Non-pigmented ciliary epithelial cell (primary cell): Measurements from ENCODE around the gene LCN10.
"Not testable (repeated sequence)": the region's sequence is repeated elsewhere in the genome, so short reads cannot be mapped to it uniquely, and the experiment has no call there.

Source experiments
- DNase-seq: peaks from one replicate; pipeline ENCODE4 v3.0.0-alpha.2; 2010; ENCODE audit warnings: low read depth

LCN10 gene

DNA sequence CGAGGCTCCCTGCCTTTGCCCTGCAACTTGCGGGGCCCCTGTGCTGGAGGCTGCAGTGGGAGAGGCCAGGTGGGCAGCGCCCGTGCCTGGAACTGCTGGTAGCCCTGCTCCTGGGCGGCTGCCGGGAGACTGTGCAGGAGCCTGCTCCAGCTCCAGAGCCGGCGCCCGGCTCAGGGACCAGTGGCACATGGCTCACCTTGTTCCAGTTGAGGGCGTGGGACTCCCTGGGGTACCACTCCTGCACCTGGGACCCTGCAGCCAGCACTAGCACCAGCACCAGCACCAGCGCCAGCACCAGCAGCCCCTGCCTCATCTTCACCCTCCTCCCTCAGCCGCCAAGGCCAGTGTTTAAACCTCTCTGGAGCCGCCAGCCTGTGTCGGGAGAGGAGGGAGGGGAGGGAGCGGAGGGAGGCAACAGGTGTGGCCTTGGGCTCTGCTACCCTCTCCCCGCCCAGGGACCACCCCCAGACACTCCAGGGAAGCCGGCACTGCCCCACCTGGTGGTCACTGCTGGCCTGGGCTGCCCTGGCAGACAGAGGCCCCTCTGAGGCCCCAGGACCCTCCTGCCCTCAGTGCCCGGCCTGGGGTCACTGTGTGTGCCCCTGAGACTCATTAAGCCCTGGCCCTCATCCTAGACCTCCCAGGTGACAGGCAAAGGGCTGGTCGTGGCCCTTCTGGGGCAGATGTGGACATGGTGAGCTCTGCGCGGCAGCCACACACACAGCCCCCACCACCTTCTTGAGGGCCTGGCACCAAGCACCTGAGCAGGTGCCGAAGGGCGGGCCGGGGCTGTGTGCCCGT is at the start of gene LCN10:
LCN10 (minus strand) TSS at position 350 of the 801 bp plus-strand sequence; CDS start at position 313, 37 bp downstream.
- DNase-seq = no peak

DNA sequence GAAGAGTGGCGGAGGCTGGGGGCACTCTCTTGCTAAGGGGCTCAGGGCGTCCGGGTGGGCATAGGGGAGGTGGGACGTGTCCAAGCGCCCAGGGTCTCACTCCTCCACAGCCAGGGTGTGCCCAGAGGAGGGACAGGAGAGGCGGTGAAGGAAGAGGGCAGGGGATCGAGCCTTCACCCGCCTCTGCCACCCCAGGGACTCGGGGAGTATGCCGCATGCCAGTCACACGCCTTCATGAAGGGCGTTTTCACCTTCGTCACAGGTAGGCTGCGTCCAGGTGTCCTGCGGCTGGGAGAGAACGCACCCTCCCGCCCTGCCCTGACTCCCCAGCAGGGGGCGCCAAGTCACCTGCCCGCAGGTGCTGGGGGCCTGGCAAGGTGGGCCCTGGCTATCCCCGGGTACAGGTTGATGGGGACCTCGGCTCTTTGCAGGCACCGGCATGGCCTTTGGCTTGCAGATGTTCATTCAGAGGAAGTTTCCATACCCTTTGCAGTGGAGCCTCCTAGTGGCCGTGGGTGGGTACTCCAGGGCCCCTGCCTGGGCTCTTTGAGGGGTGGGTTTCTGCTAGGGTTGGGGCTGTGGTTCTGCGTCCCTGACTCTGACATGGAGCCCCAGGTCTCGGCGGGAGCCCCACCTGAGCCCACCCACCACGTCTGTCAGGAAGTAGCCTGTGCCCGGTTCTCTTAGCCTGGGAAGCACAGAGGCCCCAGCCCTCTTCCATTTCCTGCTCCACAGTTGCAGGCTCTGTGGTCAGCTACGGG is 49.0 kb upstream of the LCN10 start:
- DNase-seq = no peak

DNA sequence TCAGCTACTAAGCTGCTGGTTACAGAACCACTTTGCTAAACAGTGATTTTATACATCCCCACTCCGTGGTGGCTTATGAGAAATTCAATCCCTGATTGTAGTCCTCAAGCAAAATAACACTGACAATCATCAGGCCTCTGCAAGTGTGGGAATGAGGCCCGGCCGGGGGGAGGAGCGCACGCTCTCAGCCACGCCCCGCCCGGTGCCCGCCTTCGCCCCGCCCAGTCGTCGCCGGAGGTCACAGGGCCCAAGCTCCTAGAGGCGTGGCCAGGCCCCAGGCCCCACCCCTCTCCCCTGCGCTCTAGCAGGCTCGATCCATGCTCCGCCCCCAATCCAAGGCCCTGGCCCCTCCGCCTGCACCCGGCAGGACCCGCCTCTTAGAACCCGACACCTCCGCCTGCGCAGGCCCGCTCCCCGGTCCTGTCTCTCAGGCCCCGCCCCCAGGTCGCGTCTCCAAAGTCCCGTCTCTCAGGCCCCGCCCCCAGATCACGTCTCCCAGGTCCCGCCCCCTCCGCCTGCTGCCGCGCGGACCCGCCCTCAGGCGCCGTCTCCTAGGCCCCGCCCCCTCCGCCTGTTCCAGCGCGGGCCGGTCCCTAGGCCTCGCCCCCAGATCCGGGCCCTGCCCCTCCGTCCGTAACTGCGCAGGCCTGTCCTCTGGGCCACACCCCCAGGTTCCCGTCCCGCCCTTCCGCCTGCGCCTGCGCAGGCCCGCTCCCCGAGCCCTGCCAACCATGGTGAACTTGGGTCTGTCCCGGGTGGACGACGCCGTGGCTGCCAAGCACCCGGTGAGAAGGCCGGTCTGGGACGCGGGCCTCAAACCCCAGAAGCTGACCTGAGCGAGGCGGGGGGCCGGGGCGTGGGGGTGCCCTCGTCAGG is 48.1 kb upstream of the LCN10 start, which contains the start of gene TMEM141:
TMEM141 (plus strand) TSS at position 705 of the 876 bp plus-strand sequence; CDS start at position 732, 27 bp downstream.
- peak; percentile 94 for DNase-seq

DNA sequence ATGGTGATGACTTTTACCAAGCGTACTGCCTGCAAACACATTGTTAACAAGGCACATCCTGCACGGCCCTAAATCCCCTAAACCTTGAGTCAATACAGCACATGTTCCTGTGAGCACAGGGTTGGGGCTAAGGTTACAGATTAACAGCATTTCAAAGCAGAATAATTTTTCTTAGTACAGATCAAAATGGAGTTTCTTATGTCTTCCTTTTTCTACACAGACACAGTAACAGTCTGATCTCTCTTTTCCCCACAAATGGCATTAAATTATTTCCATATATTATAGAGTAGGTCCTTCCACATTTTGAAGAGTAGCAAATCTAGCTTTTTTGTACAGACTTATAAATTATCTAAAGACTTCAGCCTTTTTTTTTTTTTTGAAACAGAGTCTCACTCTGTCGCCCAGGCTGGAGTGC is 46.8 kb upstream of the LCN10 start:
- no peak for DNase-seq

DNA sequence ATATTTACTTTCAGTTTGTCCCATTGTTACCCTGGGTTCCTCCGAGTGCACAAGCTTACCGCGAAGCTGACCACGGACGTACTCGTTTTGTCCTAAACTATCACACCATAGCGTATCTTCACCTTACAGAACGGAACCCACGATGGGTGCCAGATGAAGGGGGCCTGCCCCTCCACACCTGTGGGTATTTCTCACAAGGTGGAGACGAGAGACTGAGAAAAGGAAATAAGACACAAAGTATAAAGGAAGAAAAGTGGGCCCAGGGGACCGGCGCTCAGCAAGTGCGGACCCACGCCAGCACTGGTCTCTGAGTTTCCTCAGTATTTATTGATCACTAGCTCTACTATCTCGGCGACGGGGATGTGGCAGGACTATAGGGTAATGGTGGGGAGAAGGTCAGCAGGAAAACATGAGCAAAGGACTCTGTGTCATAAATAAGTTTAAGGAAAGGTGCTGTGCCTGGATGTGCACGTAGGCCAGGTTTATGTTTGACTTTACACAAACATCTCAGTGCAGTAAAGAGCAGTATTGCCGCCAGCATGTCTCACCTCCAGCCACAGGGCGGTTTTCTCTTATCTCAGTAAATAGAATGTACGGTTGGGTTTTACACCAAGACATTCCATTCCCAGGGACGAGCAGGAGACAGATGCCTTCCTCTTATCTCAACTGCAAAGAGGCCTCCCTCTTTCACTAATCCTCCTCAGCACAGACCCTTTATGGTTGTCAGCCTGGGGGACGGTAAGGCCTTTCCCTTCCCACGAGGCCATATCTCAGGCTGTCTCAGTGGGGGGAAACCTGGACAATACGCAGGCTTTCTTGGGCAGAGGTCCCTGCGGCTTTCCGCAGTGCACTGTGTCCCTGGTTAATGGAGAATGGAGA is 46.1 kb upstream of the LCN10 start:
- not testable (repeated sequence) for DNase-seq

DNA sequence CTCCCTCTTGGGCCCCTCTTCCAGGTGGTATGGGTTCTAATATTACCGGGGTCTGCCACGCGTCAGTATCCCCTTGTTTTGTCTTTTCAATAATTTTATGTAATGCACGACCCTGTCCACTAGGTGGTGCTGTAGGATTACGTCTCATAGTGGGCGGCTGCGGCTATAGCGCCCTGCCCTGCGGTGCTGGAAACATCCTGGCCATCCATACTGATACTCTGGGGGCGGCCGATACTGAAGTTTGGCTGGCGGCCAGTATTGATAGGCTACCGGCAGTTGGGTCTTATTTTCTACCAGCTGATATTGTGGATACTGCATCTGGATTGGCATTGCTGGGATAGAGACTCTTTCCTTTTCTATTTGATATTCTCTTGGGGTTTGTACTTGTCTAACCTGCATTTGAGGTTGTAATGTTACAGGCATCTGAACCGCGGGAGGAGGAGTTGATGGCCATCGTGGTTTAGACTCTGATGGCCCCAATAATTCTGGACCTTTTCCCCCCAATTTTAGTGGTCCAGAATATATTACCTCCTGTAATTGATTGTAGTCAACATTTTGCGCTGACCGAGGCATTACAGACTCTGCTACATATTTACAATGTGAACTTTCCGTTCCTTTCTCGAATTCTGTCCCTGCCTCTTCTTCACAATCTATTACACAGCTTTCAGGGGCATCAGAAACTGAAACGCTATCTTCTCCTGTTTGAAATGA is 45.1 kb upstream of the LCN10 start:
- DNase-seq = no peak

DNA sequence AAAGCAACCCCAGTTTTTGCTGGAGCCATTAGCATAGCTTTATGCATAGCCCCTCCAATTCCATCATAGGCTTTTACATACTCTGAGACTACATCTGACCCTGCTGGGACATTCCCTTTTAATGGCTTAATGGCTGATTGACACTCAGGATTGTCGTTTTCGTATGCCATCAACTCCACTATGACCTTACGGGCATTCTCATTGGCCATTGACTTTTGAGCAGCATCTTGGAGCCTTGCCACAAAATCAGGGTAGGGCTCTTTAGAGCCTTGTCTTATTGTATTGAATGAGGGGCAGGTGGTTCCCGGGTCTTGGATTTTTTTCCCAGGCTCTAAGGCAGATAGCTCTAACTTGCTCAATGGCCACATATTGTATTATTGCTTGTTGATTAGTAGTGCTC is 44.2 kb upstream of the LCN10 start:
- DNase-seq = not testable (repeated sequence)

DNA sequence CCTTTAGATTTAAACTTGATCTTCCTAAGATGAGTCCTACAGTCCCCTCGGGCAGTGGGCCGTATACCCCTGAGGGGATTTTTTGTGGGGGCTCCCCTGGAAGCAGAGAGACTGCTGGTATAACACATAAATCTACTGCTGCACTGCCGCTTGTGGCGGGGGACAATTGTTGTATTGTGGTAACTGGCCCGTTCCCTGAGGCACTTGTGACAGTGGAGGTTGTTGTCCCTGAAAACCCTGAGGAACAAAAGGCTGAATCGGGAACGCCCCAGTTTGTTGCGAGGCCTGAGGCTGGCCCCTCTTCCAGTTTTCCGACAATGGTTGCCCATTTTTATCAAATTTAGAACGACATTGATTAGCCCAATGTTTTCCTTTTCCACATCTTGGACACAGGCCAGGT is 43.7 kb upstream of the LCN10 start:
- DNase-seq = no peak

DNA sequence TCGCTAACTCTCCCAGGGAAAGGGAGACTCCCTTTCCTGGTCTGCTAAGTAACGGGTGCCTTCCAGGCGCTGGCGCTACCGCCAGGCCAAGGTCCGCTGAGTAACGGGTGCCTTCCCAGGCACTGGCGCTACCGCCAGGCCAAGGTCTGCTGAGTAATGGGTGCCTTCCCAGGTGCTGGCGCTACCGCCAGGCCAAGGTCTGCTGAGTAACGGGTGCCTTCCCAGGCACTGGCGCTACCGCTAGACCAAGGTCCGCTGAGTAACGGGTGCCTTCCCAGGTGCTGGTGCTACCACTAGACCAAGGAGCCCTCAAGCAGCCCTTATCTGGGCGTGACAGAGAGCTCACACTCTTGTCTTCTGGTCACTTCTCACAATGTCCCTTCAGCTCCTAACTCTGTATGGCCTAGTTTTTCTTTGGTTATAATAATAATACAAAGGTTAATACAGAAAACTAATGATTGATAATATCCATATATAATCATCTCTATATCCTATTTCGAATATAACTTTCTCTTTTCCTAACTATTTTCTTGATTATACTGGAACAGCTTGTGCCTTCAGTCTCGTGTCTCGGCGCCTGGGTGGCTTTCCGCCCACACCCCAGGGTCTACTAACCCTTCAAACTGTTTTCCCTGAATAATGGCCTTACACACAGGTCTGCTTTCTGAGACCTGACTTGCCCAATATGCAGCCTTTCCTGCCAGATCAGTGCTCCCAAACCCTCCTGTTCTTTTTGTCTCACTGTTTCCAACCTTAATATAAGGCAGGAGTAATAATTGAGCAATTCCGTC is 43.0 kb upstream of the LCN10 start:
- not testable (repeated sequence) for DNase-seq

DNA sequence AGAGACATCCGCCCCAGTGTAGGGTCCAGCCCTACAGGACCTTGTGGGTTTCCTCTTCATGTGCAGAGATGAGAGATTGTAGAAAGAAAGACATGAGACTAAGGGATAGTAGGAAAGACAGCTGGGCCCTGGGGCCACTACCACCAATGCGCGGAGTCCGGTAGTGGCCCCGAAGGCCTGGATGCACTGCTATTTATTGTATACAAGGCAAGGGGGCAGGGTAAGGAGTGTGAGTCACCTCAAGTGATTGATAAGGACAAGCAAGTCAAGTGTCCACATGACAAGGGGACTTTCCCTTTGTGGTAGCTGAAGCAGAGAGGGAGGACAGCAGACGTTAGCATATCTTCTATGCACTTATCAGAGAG is 42.2 kb upstream of the LCN10 start:
- DNase-seq = no peak

DNA sequence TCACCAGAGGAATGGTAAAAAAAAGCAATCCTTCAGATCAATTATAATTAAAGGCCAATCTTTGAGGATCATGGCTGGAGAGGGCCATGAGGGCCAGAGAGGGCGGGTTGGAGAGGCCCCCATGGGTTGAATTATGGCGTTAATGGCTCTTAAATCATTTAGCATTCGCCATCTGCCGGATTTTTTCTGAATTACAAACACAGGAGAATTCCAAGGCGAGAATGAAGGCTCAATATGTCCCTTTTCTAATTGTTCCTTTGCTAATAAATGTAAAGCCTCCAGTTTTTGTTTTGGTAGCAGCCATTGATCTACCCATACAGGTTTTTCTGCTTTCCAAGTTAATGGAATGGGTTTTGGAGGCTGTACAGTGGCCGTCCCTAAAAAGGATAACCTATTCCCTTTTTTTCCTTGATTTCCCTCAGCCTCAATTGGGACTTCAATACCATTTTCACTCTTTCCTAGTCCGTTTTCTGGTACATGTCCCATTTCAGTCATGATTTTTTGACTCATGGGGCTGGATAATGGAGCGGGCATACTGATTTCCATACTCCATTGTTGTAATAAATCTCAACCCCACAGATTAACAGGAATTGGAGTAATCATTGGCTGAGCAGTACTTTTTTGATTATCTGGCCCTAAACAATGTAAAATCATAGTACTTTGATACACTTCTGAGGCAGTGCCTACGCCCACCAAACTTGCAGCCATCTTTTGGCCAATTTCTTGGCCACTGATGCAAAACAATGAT is 41.7 kb upstream of the LCN10 start:
- no peak for DNase-seq

DNA sequence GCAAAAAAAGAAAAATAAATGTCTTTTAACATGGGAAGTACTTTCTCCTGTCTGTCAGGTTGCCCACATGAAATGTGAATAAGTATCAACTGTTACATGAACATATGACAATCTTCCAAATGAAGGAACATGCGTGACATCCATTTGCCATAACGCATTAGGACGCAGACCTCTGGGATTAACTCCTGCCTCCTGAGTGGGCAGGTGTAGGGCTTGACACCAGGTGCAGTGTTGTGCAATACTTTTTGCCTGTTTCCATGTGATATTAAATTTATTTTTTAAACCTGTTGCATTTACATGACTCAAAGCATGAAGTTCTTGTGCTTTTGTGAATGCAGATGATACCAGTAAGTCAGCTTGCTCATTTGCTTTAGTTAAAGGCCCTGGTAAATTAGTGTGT is 39.7 kb upstream of the LCN10 start:
- no peak for DNase-seq

DNA sequence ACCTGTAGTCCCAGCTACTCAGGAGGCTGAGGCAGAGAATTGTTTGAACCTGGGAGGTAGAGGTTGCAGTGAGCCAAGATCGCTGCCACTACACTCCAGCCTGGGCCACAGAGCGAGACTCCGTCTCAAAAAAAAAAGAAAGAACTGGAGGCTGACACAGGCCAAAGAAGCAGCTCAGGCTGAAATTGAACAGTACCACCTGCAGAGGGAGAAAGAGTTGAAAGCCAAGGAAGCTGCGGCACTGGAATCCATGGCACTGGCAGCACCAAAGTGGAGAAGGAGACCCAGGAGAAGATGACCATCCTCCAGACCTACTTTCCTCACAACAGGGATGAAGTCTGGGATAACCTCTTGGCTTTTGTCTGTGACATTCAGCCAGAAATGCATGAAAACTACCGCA is 37.1 kb upstream of the LCN10 start:
- DNase-seq = no peak

DNA sequence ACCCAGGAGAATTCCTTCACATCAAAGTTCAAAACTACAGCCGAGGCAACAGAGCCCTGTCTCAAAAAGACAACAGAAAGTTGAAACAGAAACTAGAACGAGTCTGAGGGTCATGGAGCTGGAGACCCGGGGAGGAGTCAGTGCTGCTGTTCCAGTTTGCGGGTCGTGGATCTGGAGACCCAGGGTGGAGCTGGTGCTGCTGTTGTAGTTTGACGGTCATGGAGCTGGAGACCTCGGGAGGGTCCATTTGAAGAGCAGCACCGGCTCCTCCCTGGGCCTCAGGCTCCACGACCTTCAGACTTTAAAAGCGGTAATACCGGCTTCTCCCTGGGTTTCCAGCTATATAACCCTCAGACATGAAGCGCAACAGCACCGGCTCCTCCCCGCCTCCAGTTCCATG is 34.6 kb upstream of the LCN10 start:
- no peak for DNase-seq

DNA sequence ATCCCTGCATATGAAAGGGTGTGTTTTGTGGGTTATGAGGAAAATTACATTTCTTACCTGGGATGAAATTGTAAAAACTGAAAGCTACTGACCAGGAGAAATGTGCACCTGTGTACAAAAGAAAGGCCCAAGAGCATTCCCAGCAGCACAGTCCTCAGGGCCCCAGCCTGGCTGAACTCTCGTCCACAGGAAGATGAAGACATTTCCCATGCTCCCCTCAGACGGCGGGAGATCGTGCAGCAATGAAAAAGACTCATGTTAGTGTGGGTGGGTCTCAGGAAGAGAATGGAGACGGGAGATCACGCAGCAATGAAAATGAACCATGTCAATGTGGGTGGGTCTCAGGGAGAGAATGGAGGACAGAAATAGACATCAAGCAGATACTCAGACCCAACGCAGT is 34.2 kb upstream of the LCN10 start:
- no peak for DNase-seq

DNA sequence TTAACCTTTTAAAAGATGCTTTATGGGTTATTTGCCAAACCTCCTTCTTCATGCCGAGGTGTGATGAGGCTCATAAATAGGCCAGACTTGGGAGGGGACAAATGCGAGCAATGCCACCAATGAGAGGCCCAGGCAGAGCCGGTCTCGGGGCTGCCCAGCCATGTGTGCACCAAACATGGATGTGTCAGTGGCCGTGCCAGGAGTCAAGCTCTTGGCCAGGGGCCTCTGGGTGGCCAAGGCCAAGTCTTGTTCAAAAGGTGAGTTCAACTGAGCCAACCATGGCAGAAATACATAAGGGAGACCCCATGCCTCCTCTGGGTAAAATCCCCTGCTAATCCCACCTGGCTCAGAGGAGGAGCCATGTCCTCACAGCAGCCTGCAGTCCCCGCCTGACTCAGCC is 32.5 kb upstream of the LCN10 start:
- no peak for DNase-seq

DNA sequence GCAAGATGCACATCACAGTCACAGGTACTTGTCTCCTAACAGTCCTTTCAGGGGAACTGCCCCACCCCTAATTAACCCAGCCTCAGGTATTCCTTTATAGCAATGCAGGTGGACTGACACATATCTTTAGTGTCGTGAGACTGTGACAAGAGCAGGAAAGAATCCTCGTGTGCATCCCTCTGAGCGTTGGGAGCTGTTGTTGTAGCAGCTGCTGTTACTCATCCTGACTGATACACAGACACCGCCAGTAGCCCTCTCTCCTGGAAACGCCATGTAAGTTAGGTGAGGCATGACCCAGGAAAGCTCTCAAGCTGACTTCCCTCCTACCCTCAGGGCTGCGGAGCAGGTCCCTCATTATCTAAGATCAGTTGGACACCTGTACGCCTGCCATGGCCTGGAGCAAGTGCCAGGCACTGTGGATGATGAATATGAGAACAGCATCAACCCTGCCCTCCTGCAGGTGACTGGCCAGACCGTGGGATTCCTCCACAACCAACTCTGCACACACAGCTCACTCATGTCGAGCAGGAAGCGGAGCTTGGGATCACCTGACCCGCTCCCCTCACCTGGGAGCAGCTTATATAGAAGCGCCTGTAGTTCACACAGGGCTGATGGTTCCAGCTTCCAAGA is 31.8 kb upstream of the LCN10 start:
- DNase-seq = no peak

DNA sequence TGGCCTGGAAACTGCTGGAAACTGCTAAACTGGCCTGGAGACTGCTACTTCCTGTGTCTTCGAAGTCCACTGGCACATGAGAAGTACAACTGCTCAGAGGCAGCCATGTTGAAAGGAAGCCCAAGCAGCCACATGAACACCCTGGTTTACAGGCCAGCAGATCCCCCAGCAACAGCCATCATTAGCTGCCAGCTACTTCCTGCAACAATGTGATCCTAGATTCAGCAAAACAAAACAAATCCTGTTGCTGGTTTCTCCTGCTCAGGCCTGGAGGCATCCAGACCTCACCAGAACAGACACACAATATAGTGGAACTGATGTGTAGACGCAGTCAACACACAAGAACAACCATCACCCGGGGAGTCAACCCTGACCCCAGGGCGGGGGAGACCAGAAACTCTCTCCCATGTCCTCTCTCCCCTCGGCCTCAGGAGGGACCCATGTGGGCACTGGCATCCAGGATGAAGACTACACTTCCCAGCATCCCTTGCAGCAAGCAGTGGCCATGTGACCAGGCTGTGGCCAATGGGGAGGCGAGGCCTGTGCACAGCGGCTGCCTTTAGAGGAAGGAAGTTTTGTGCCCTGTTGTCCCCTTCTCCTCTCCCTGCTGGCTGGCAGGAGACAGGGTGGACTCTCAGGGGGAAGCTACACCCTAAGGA is 30.8 kb upstream of the LCN10 start:
- no peak for DNase-seq
